Smooth muscle cell (in vitro differentiated cells): ENCODE results near the gene RAPGEF6. TPM values are rescaled to one million over a fixed set of nuclear protein-coding genes. Genes with fewer than 3 reads are reported as not detected.
A peak's percentile ranks its signal among the peaks of the same experiment; 100 is the strongest.

ENCODE experiments used
- DNase-seq: peaks from one replicate; lab custom pipeline; 2025; ENCODE audit not compliant: unreplicated experiment; lab: John Stamatoyannopoulos, UW
- H2AFZ ChIP-seq: fragments of 200-600 bp; sonication (generic); 2 replicates; pipeline ENCODE4 v1.6.0; 2016; ENCODE audit warnings: antibody characterized with exemption, low read depth, mild to moderate bottlenecking
- H3F3A ChIP-seq: fragments of 200-600 bp; sonication (generic); 2 replicates; pipeline ENCODE4 v1.6.0; 2017; ENCODE audit warnings: antibody characterized with exemption, low read depth
- H3K27ac ChIP-seq: fragments of 200-600 bp; sonication (generic); 2 replicates; pipeline ENCODE4 v1.5.1; 2016; ENCODE audit warnings: low read depth, mild to moderate bottlenecking
- H3K27me3 ChIP-seq: fragments of 200-600 bp; sonication (generic); 2 replicates; pipeline ENCODE4 v1.6.1; 2016; ENCODE audit warnings: low read depth, mild to moderate bottlenecking
- H3K36me3 ChIP-seq: fragments of 200-600 bp; sonication (generic); 2 replicates; pipeline ENCODE4 v1.5.1; 2016; ENCODE audit warnings: low read depth
- H3K4me1 ChIP-seq: fragments of 200-600 bp; sonication (generic); 2 replicates; pipeline ENCODE4 v1.5.1; 2016; ENCODE audit warnings: low read depth
- H3K4me2 ChIP-seq: fragments of 200-600 bp; sonication (generic); 2 replicates; pipeline ENCODE4 v1.6.0; 2016; ENCODE audit warnings: mild to moderate bottlenecking
- H3K4me3 ChIP-seq: fragments of 200-600 bp; sonication (generic); 2 replicates; pipeline ENCODE4 v1.5.1; 2016; ENCODE audit warnings: mild to moderate bottlenecking
- H3K79me2 ChIP-seq: fragments of 200-600 bp; sonication (generic); 2 replicates; pipeline ENCODE4 v1.6.0; 2016; ENCODE audit warnings: low read depth, mild to moderate bottlenecking
- H3K9ac ChIP-seq: fragments of 200-600 bp; sonication (generic); 2 replicates; pipeline ENCODE4 v1.6.0; 2016; ENCODE audit warnings: low read depth
- H3K9me3 ChIP-seq: fragments of 200-600 bp; sonication (generic); replicated peaks from 2 replicates; pipeline ENCODE4 v1.5.1; 2016; ENCODE audit warnings: low read depth
- H4K20me1 ChIP-seq: fragments of 200-600 bp; sonication (generic); 2 replicates; pipeline ENCODE4 v1.6.0; 2016; ENCODE audit warnings: low read depth
- CTCF ChIP-seq: fragments of 200-600 bp; sonication (generic); IDR thresholded peaks from 2 replicates; pipeline ENCODE4 v1.5.1; 2017; ENCODE audit warnings: borderline replicate concordance, mild to moderate bottlenecking, antibody characterized with exemption; ENCODE audit not compliant: insufficient read depth, poor library complexity, severe bottlenecking
- WGBS: methylation state at CpG from one replicate; pipeline ENCODE4 v1.1.7; 2016; ENCODE audit warnings: low lambda C conversion rate; 5-methylcytosine and 5-hydroxymethylcytosine counted together
- polyA plus RNA-seq: library from polyadenylated mRNA; unstranded; fragments of >200 nt; fragmentation: Nextera tagmentation; extraction: Ambion mirVana; gene quantifications from 2 replicates; pipeline ENCODE4 v1.2.1, GENCODE V29; 2016
- total RNA-seq: library from RNA; depleted of rRNA; stranded (reverse); fragments of >200 nt; gene quantifications from 2 replicates; pipeline ENCODE4 v1.2.3, GENCODE V29; 2014

RAPGEF6 gene
- total and polyA plus RNA-seq, 2 experiments from 2014 or later, result 1.9 to 13.3 TPM

GRCh38 chr5:131513780-131514179 lies 121.2 kb downstream of the RAPGEF6 start:
- Histone ChIP-seq H4K20me1 (no peaks in the 10 kb centered on the region), H2AFZ (no peak overlapping the region)

GRCh38 chr5:131511934-131512333 lies 123.1 kb downstream of the RAPGEF6 start:
- DNase-seq, result no peak
- Histone ChIP-seq H4K20me1 (no peaks in the 10 kb centered on the region), H3K9ac (no peak overlapping the region), H3K4me1 (peaks cover 17% of the 10 kb centered on the region), H3K79me2 (no peaks in the 10 kb centered on the region), H3K4me3 (no peak overlapping the region), H3K4me2 (no peak overlapping the region), H3K27ac (no peak overlapping the region), H3K27me3 (no peaks in the 10 kb centered on the region), H3F3A (no peaks in the 10 kb centered on the region), H2AFZ (no peak overlapping the region), H3K9me3 (no peaks in the 10 kb centered on the region), H3K36me3 (no peaks in the 10 kb centered on the region)
- 90% methylated on average over 5 of the region's 5 CpGs for WGBS
- no peak for TF ChIP-seq CTCF

More at GRCh38 chr5:131513780-131514179, 121.2 kb downstream of the RAPGEF6 start:
- H3K9ac ChIP-seq, result no peak overlapping the region
- no peaks in the 10 kb centered on the region for H3K27me3 ChIP-seq
- no peak for DNase-seq
- no peaks in the 10 kb centered on the region for H3K9me3 ChIP-seq
- TF ChIP-seq CTCF, result no peak
- 94% methylated on average over 6 of the region's 6 CpGs for WGBS
- H3K79me2 ChIP-seq, result no peaks in the 10 kb centered on the region
- H3F3A ChIP-seq, result no peaks in the 10 kb centered on the region
- no peak overlapping the region for H3K4me3 ChIP-seq
- no peak overlapping the region for H3K27ac ChIP-seq
- H3K36me3 ChIP-seq, result no peaks in the 10 kb centered on the region
- no peak overlapping the region for H3K4me2 ChIP-seq
- peaks cover 17% of the 10 kb centered on the region for H3K4me1 ChIP-seq

- no peaks in the 10 kb centered on the region for H4K20me1 ChIP-seq
- H3K27ac ChIP-seq, result no peak overlapping the region
- no peaks in the 10 kb centered on the region for H3K27me3 ChIP-seq
- H3K4me2 ChIP-seq, result no peak overlapping the region
- no peak overlapping the region for H3K9ac ChIP-seq
- peaks cover 17% of the 10 kb centered on the region for H3K4me1 ChIP-seq
- no peaks in the 10 kb centered on the region for H3K9me3 ChIP-seq
- TF ChIP-seq CTCF, result no peak
- H2AFZ ChIP-seq, result no peak overlapping the region
- no peaks in the 10 kb centered on the region for H3F3A ChIP-seq
- DNase-seq, result no peak
- no peak overlapping the region for H3K4me3 ChIP-seq
- no peaks in the 10 kb centered on the region for H3K36me3 ChIP-seq
- H3K79me2 ChIP-seq, result no peaks in the 10 kb centered on the region
These were observed 125.2 kb downstream of the RAPGEF6 start for GRCh38 chr5:131509801-131510200.

- Histone ChIP-seq H3K27ac (peak overlapping the region; percentile 56), H3K27me3 (no peaks in the 10 kb centered on the region), H2AFZ (no peak overlapping the region), H3F3A (no peaks in the 10 kb centered on the region), H3K9ac (no peak overlapping the region), H3K79me2 (no peaks in the 10 kb centered on the region), H3K4me1 (no peaks in the 10 kb centered on the region), H3K4me2 (no peak overlapping the region), H3K4me3 (no peak overlapping the region), H3K36me3 (no peaks in the 10 kb centered on the region), H3K9me3 (no peaks in the 10 kb centered on the region), H4K20me1 (no peaks in the 10 kb centered on the region)
- WGBS, result 33% methylated on average over 1 of the region's 1 CpG
- TF ChIP-seq CTCF, result no peak
- no peak for DNase-seq
These were observed 129.7 kb downstream of the RAPGEF6 start for GRCh38 chr5:131505237-131505908.
